Breast epithelium (tissue), 3 donors: Measurements from ENCODE around the gene TRPV3.

Experiments used
- POLR2A ChIP-seq: fragments of 450-650 bp; IDR thresholded peaks from one replicate; pipeline ENCODE4 v1.6.1; 2016; ENCODE audit warnings: antibody characterized with exemption, mild to moderate bottlenecking, moderate library complexity
- POLR2AphosphoS5 ChIP-seq, 3 donors: sonication (generic); formaldehyde crosslinking; IDR thresholded peaks; one replicate each; pipeline ENCODE4 v1.6.1; 2017; ENCODE audit warnings: antibody characterized with exemption in 3 of 3
- TF ChIP-seq, protein P1 (sequence below), 3 donors: fragments of 450-650 bp; IDR thresholded peaks; one replicate each; pipeline ENCODE4 v1.5.1; 2016 to 2017; ENCODE audit warnings: antibody characterized with exemption in 3 of 3, mild to moderate bottlenecking in 3 of 3, moderate library complexity in 3 of 3

DNA sequence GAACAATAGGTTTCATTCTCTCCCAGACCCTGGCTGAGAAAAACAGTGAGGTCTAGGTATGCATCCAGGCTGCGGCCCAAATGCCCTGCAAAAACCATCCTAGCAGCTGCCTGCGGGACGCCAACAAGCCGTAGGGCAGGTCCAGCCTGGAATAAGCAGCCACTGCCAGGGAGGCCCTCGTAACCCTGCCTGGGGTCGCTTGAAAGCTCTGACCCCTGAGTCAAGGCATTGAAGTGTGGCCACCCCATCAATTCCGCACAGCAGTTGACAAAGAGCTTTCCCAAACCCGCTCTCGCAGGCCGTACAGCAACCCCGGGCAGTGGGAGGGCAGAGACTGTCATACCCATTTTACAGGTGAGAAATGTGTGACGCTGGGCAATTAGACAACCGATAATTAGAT lies 40.5 kb upstream of the TRPV3 start:
- TF ChIP-seq, protein P1, sequence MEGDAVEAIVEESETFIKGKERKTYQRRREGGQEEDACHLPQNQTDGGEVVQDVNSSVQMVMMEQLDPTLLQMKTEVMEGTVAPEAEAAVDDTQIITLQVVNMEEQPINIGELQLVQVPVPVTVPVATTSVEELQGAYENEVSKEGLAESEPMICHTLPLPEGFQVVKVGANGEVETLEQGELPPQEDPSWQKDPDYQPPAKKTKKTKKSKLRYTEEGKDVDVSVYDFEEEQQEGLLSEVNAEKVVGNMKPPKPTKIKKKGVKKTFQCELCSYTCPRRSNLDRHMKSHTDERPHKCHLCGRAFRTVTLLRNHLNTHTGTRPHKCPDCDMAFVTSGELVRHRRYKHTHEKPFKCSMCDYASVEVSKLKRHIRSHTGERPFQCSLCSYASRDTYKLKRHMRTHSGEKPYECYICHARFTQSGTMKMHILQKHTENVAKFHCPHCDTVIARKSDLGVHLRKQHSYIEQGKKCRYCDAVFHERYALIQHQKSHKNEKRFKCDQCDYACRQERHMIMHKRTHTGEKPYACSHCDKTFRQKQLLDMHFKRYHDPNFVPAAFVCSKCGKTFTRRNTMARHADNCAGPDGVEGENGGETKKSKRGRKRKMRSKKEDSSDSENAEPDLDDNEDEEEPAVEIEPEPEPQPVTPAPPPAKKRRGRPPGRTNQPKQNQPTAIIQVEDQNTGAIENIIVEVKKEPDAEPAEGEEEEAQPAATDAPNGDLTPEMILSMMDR (IDR thresholded peaks at IDR 0.05), result no peak
- TF ChIP-seq POLR2AphosphoS5 (IDR thresholded peaks at IDR 0.05) (no peak), POLR2A (no peak)
